H1 (cell line): ENCODE data around the gene RIT2. TPM values are rescaled to one million over a fixed set of nuclear protein-coding genes. Genes with fewer than 3 reads are reported as not detected.

ENCODE experiments used
- CTCF ChIA-PET: fragments of 300-600 bp; sonication (Branson Sonifier 250); formaldehyde crosslinking; loops from one replicate; lab custom pipeline; 2021; ENCODE audit not compliant: partially characterized antibody; lab: Charles Lee
- POLR2A ChIA-PET: fragments of 300-600 bp; sonication (Branson Sonifier 250); formaldehyde crosslinking; loops from one replicate; lab custom pipeline; 2021; ENCODE audit warnings: inconsistent platforms; ENCODE audit not compliant: partially characterized antibody; lab: Charles Lee
- DNase-seq, 2 experiments: peaks; one replicate each; pipeline versions ENCODE4 v3.0.0 to v3.0.0-alpha.2; 2010 to 2022; ENCODE audit warnings: low spot score in 2 of 2, low read depth in 1 of 2, mixed read lengths in 1 of 2
- FAIRE-seq: peaks from 2 replicates; lab custom pipeline; 2011; peaks lifted over from hg19 to GRCh38; lab: Jason Lieb, UNC
- H2AFZ ChIP-seq: 2 replicates; pipeline ENCODE4 v1.8.1; 2012; ENCODE audit warnings: low read length, inconsistent platforms
- H2AK5ac ChIP-seq: 2 replicates; pipeline ENCODE4 v1.6.1; 2013; ENCODE audit warnings: low read depth, low read length
- H2BK120ac ChIP-seq: replicated peaks from 2 replicates; pipeline ENCODE3; 2013; ENCODE audit warnings: low read depth, low read length, inconsistent platforms
- H2BK12ac ChIP-seq: 2 replicates; pipeline ENCODE4 v1.6.1; 2013; ENCODE audit warnings: low read depth, low read length
- H2BK15ac ChIP-seq: 2 replicates; pipeline ENCODE4 v1.6.1; 2013; ENCODE audit warnings: low read length
- H2BK20ac ChIP-seq: 2 replicates; pipeline ENCODE4 v1.6.1; 2013; ENCODE audit warnings: low read length
- H2BK5ac ChIP-seq: 2 replicates; pipeline ENCODE4 v1.6.1; 2013; ENCODE audit warnings: low read depth, low read length
- H3K14ac ChIP-seq: 2 replicates; pipeline ENCODE4 v1.6.1; 2013; ENCODE audit warnings: inconsistent platforms; ENCODE audit not compliant: insufficient read length
- H3K18ac ChIP-seq: 2 replicates; pipeline ENCODE4 v1.6.1; 2013; ENCODE audit warnings: low read length; ENCODE audit errors: extremely low read depth
- H3K23ac ChIP-seq: 2 replicates; pipeline ENCODE4 v1.6.1; 2013; ENCODE audit warnings: inconsistent platforms; ENCODE audit not compliant: insufficient read length
- H3K23me2 ChIP-seq: 2 replicates; pipeline ENCODE4 v1.6.1; 2013; ENCODE audit warnings: low read depth, low read length
- H3K27ac ChIP-seq: 2 replicates; pipeline ENCODE4 v1.6.1; 2011; ENCODE audit warnings: low read depth, low read length, inconsistent platforms
- H3K27me3 ChIP-seq, 4 experiments: replicated peaks in 1 of 4; 1 replicate in 1 of 4; 2 replicates in 3 of 4; pipeline versions ENCODE4 v1.6.1 to v1.8.1; 2011 to 2013; ENCODE audit warnings: low read length in 3 of 4, mild to moderate bottlenecking in 3 of 4, inconsistent platforms in 2 of 4, mixed read lengths in 2 of 4, moderate library complexity in 1 of 4; ENCODE audit not compliant: control insufficient read depth in 3 of 4, insufficient read depth in 3 of 4; ENCODE audit errors: extremely low read depth in 1 of 4
- H3K36me3 ChIP-seq, 4 experiments: 2 replicates each; pipeline versions ENCODE4 v1.6.1 to v1.8.1; 2011 to 2013; ENCODE audit warnings: mild to moderate bottlenecking in 4 of 4, low read length in 3 of 4, moderate library complexity in 2 of 4, control low read depth in 1 of 4, inconsistent platforms in 1 of 4; ENCODE audit not compliant: insufficient read depth in 4 of 4, control insufficient read depth in 2 of 4
- H3K4ac ChIP-seq: replicated peaks from 2 replicates; pipeline ENCODE3; 2013; ENCODE audit warnings: low read length, low read depth, mixed read lengths, inconsistent platforms; ENCODE audit not compliant: insufficient read length
- H3K4me1 ChIP-seq, 4 experiments: replicated peaks in 1 of 4; 1 replicate in 1 of 4; 2 replicates in 3 of 4; pipeline versions ENCODE4 v1.6.1 to v1.8.1; 2011 to 2013; ENCODE audit warnings: low read length in 3 of 4, inconsistent platforms in 2 of 4, mixed read lengths in 1 of 4; ENCODE audit not compliant: insufficient read depth in 4 of 4, control insufficient read depth in 3 of 4
- H3K4me2 ChIP-seq, 2 experiments: 2 replicates each; pipeline versions ENCODE4 v1.6.1 to v1.8.1; 2011 to 2013; ENCODE audit warnings: low read depth in 2 of 2, low read length in 2 of 2, control low read depth in 1 of 2, inconsistent platforms in 1 of 2, mild to moderate bottlenecking in 1 of 2; ENCODE audit not compliant: insufficient read depth in 1 of 2
- H3K4me3 ChIP-seq, 4 experiments: fragments of 200-600, 300-600 bp in 1 of 4; sonication (generic), shearing (Covaris generic), sonication (Bioruptor Twin) in 1 of 4; 2 replicates each; pipeline versions ENCODE4 v1.5.1 to v1.8.1; 2011 to 2016; ENCODE audit warnings: low read length in 4 of 4, low read depth in 3 of 4, control low read depth in 2 of 4, inconsistent platforms in 2 of 4, mild to moderate bottlenecking in 2 of 4, mixed read lengths in 1 of 4, moderate library complexity in 1 of 4; ENCODE audit not compliant: insufficient read depth in 2 of 4; ENCODE audit errors: extremely low read depth in 1 of 4
- H3K56ac ChIP-seq: replicated peaks from 2 replicates; pipeline ENCODE3; 2013; ENCODE audit warnings: low read depth, mild to moderate bottlenecking, mixed read lengths, low read length, inconsistent platforms; ENCODE audit not compliant: insufficient read length
- H3K79me1 ChIP-seq: 2 replicates; pipeline ENCODE4 v1.6.1; 2013; ENCODE audit warnings: low read depth, low read length, control low read depth
- H3K79me2 ChIP-seq, 2 experiments: 2 replicates each; pipeline versions ENCODE4 v1.6.1 to v1.8.1; 2012 to 2013; ENCODE audit warnings: low read length in 2 of 2, mild to moderate bottlenecking in 2 of 2, inconsistent platforms in 1 of 2; ENCODE audit not compliant: insufficient read depth in 2 of 2, control insufficient read depth in 1 of 2
- H3K9ac ChIP-seq, 4 experiments: replicated peaks in 1 of 4; 1 replicate in 1 of 4; 2 replicates in 3 of 4; pipeline versions ENCODE4 v1.6.1 to v1.8.1; 2011 to 2013; ENCODE audit warnings: low read depth in 3 of 4, low read length in 3 of 4, control low read depth in 2 of 4, mild to moderate bottlenecking in 2 of 4, moderate library complexity in 2 of 4, inconsistent platforms in 1 of 4; ENCODE audit errors: extremely low read depth in 1 of 4
- H3K9me3 ChIP-seq, 2 experiments: 2 replicates each; pipeline versions ENCODE4 v1.6.1 to v1.8.1; 2012 to 2013; ENCODE audit warnings: mild to moderate bottlenecking in 2 of 2, moderate library complexity in 2 of 2, control low read depth in 1 of 2, inconsistent platforms in 1 of 2, low read depth in 1 of 2, low read length in 1 of 2, mixed read lengths in 1 of 2; ENCODE audit not compliant: insufficient read depth in 2 of 2
- H4K20me1 ChIP-seq, 2 experiments: replicated peaks in 1 of 2; 2 replicates each; pipeline versions ENCODE3 to v1.8.1; 2011 to 2013; ENCODE audit warnings: inconsistent platforms in 2 of 2, low read length in 2 of 2, mild to moderate bottlenecking in 1 of 2; ENCODE audit not compliant: insufficient read depth in 2 of 2, control insufficient read depth in 1 of 2
- H4K5ac ChIP-seq: 2 replicates; pipeline ENCODE4 v1.6.1; 2013; ENCODE audit warnings: low read length, low read depth, mixed read lengths, inconsistent platforms; ENCODE audit not compliant: insufficient read length
- H4K8ac ChIP-seq: 2 replicates; pipeline ENCODE4 v1.8.0; 2013; ENCODE audit warnings: mild to moderate bottlenecking, moderate library complexity, low read length, inconsistent platforms; ENCODE audit not compliant: insufficient read depth; ENCODE audit errors: extremely low read depth
- H4K91ac ChIP-seq: replicated peaks from 2 replicates; pipeline ENCODE3; 2013; ENCODE audit warnings: low read length, mixed read lengths, inconsistent platforms; ENCODE audit not compliant: insufficient read length
- ATF2 ChIP-seq: IDR thresholded peaks from 2 replicates; pipeline ENCODE4 v1.6.1; 2012; ENCODE audit warnings: low read length, inconsistent platforms
- CBX5 ChIP-seq: fragments of 300-800, 300-1000 bp; sonication (generic); IDR thresholded peaks from 2 replicates; pipeline ENCODE4 v1.7.1; 2016; ENCODE audit warnings: antibody characterized with exemption, low read length, low read depth
- CHD2 ChIP-seq: IDR thresholded peaks from 2 replicates; pipeline ENCODE4 v1.6.1; 2012; ENCODE audit warnings: low read length, improper control_type of control experiment
- CTCF ChIP-seq, 3 experiments: IDR thresholded peaks; 1 replicate in 2 of 3; 2 replicates in 1 of 3; pipeline versions ENCODE4 v1.5.1 to v1.6.1; 2011; ENCODE audit warnings: low read length in 3 of 3, mild to moderate bottlenecking in 3 of 3, inconsistent platforms in 2 of 3, low read depth in 1 of 3, moderate library complexity in 1 of 3; ENCODE audit not compliant: insufficient read depth in 1 of 3; ENCODE audit errors: control extremely low read depth in 1 of 3
- EP300 ChIP-seq, 2 experiments: IDR thresholded peaks; 1 replicate in 1 of 2; 2 replicates in 1 of 2; pipeline ENCODE4 v1.6.1; 2011 to 2012; ENCODE audit warnings: low read depth in 2 of 2, low read length in 2 of 2, mild to moderate bottlenecking in 2 of 2, borderline replicate concordance in 1 of 2, inconsistent platforms in 1 of 2, moderate library complexity in 1 of 2
- HDAC2 ChIP-seq, 2 experiments: fragments of 300-600 bp in 1 of 2; sonication (generic) in 1 of 2; IDR thresholded peaks; 2 replicates each; pipeline ENCODE4 v1.6.1; 2011 to 2012; ENCODE audit warnings: low read depth in 2 of 2, low read length in 2 of 2, mild to moderate bottlenecking in 2 of 2, moderate library complexity in 2 of 2, borderline replicate concordance in 1 of 2, inconsistent platforms in 1 of 2
- MAFK ChIP-seq: IDR thresholded peaks from 2 replicates; pipeline ENCODE4 v1.6.1; 2012; ENCODE audit warnings: low read depth, mild to moderate bottlenecking, improper control_type of control experiment, low read length
- PHF8 ChIP-seq: fragments of 200-600 bp; sonication (generic); conservative IDR thresholded peaks from 2 replicates; pipeline ENCODE4 v1.7.1; 2012; ENCODE audit warnings: low read depth, mild to moderate bottlenecking, inconsistent platforms, low read length, moderate library complexity
- TCF12 ChIP-seq: IDR thresholded peaks from 2 replicates; pipeline ENCODE4 v1.6.1; 2011; ENCODE audit warnings: low read depth, mild to moderate bottlenecking, low read length
- WGBS, 2 experiments: shearing (Covaris generic) in 1 of 2; methylation state at CpG; one replicate each; pipeline versions ENCODE4 v1.1.6 to v1.1.7; 2013 to 2015; ENCODE audit warnings: low lambda C conversion rate in 2 of 2, mixed read lengths in 2 of 2, inconsistent platforms in 1 of 2, low coverage in 1 of 2, missing lambda C conversion rate in 1 of 2; ENCODE audit not compliant: insufficient replicate concordance in 2 of 2, insufficient coverage in 1 of 2, insufficient read length in 1 of 2; ENCODE audit errors: extremely low coverage in 1 of 2, missing lambda C conversion rate in 1 of 2; 5-methylcytosine and 5-hydroxymethylcytosine counted together
- polyA plus RNA-seq, 7 experiments: library from polyadenylated mRNA; depleted of rRNA in 3 of 7; stranded (reverse) in 5 of 7; unstranded in 2 of 7; fragments of >200 nt in 5 of 7; fragments of 200-250 nt in 2 of 7; gene quantifications; 1 replicate in 5 of 7; 2 replicates in 1 of 7; 4 replicates in 1 of 7; pipeline versions ENCODE4 v1.2.1 to v1.2.3, GENCODE V29; 2011 to 2013; ENCODE audit warnings: missing spikeins in 2 of 7, mixed read lengths in 2 of 7
- total RNA-seq: library from RNA; stranded (reverse); fragmentation: NEBNext Ultra II Directional; extraction: Animal tissue kit (Norgen Biotek cat#: 25700); gene quantifications from 2 replicates; pipeline ENCODE4 v1.2.1, GENCODE V29; 2021

RIT2 gene
- total and polyA plus RNA-seq, 2 of the 8 experiments (the other 6 are each of a cell fraction or from before 2014, with no cell fraction given), result 0.67 to 3.2 TPM

GRCh38 chr18:42931491-42931890, 184.0 kb downstream of the RIT2 start:
- Histone ChIP-seq H3K14ac (no peak overlapping the region), H4K91ac (no peak overlapping the region), H3K56ac (no peak overlapping the region), H3K79me1 (no peaks in the 10 kb centered on the region), H3K36me3 (no peaks in the 10 kb centered on the region), H2BK120ac (no peak overlapping the region), H3K79me2 (no peaks in the 10 kb centered on the region), H3K18ac (no peak overlapping the region), H2BK15ac (no peak overlapping the region), H3K23ac (no peak overlapping the region), H3K4ac (no peak overlapping the region), H3K4me2 (no peak overlapping the region), H2BK12ac (no peak overlapping the region), H3K4me1 (no peaks in the 10 kb centered on the region), H3K23me2 (no peaks in the 10 kb centered on the region), H3K4me3 (no peak overlapping the region), H3K27ac (no peak overlapping the region), H3K27me3 (no peaks in the 10 kb centered on the region; a peak in 1 of 7 replicates), H2AFZ (no peak overlapping the region), H3K9me3 (no peaks in the 10 kb centered on the region), H4K20me1 (no peaks in the 10 kb centered on the region), H4K5ac (no peak overlapping the region), H2BK5ac (no peak overlapping the region), H4K8ac (no peak overlapping the region), H3K9ac (no peak overlapping the region), H2AK5ac (no peak overlapping the region), H2BK20ac (no peak overlapping the region)
- ChIA-PET POLR2A (interaction anchor here (0.6 kb wide), 1 partner anchor 8 kb away, joined by 3 read pairs; no protein-coding TSS in a partner anchor), CTCF (interaction anchor here (1.0 kb wide), 1 partner anchor 8 kb away, joined by 3 read pairs; no protein-coding TSS in a partner anchor)
- DNase-seq (no peak), FAIRE-seq (no peak)
- WGBS, 2 experiments, result 90% methylated on average over 3 of the region's 3 CpGs; no CpG with 5 or more reads in 1 of the 2 experiments
- TF ChIP-seq CTCF (IDR thresholded peaks at IDR 0.05; ENCODE audit: control extremely low read depth in 1 of 3, insufficient read depth in 1 of 3, low read depth in 1 of 3, low read length in 3 of 3) (no peak), MAFK (no peak), EP300 (IDR thresholded peaks at IDR 0.05; ENCODE audit: borderline replicate concordance in 1 of 2, low read depth in 2 of 2, low read length in 2 of 2) (no peak), CHD2 (no peak), PHF8 (no peak), ATF2 (no peak), CBX5 (no peak), TCF12 (no peak), HDAC2 (IDR thresholded peaks at IDR 0.05; ENCODE audit: borderline replicate concordance in 1 of 2, low read depth in 2 of 2, low read length in 2 of 2) (no peak)
